Vagina (tissue), 2 donors: ENCODE data around the gene ARID1B. TPM values are rescaled to one million over a fixed set of nuclear protein-coding genes. Genes with fewer than 3 reads are reported as not detected.

Experiments
- DNase-seq, 2 donors: peaks; one replicate each; pipeline ENCODE4 v3.0.0-alpha.2; 2017; ENCODE audit errors: extremely low spot score in 2 of 2
- H3K27ac ChIP-seq: fragments of 200-600 bp; sonication (generic); one replicate; pipeline ENCODE4 v1.5.1; 2019
- H3K27me3 ChIP-seq: fragments of 200-600 bp; sonication (generic); one replicate; pipeline ENCODE4 v1.5.1; 2019
- H3K36me3 ChIP-seq, 2 donors: fragments of 200-600 bp; sonication (generic); one replicate each; pipeline ENCODE4 v1.5.1; 2017 to 2019
- H3K4me1 ChIP-seq: fragments of 200-600 bp; sonication (generic); one replicate; pipeline ENCODE4 v1.5.1; 2019
- H3K4me3 ChIP-seq, 2 donors: fragments of 200-600 bp; sonication (generic); 1 replicate in 1 of 2; 2 replicates in 1 of 2; pipeline ENCODE4 v1.5.1; 2016 to 2019
- H3K9me3 ChIP-seq: fragments of 200-600 bp; sonication (generic); one replicate; pipeline ENCODE4 v1.5.1; 2019
- CTCF ChIP-seq, 3 experiments: fragments of 450-650 bp in 2 of 3; fragments of 200-600 bp in 1 of 3; sonication (generic) in 1 of 3; IDR thresholded peaks; one replicate each; pipeline ENCODE4 v1.5.1; 2017 to 2019; ENCODE audit warnings: antibody characterized with exemption in 3 of 3, mild to moderate bottlenecking in 2 of 3, moderate library complexity in 2 of 3
- POLR2A ChIP-seq, 2 donors: fragments of 450-650 bp; IDR thresholded peaks; one replicate each; pipeline ENCODE4 v1.6.1; 2017; ENCODE audit warnings: antibody characterized with exemption in 2 of 2, mild to moderate bottlenecking in 2 of 2, moderate library complexity in 2 of 2
- POLR2AphosphoS5 ChIP-seq, 2 donors: sonication (generic); formaldehyde crosslinking; IDR thresholded peaks; one replicate each; pipeline ENCODE4 v1.9.0; 2017; ENCODE audit warnings: antibody characterized with exemption in 2 of 2, mild to moderate bottlenecking in 2 of 2, low read depth in 1 of 2; ENCODE audit not compliant: insufficient read depth in 1 of 2
- intact Hi-C: fragments of 100-400 bp; cut with DNase I; formaldehyde crosslinking; loops from one replicate; pipeline ENCODE4 v1.15.1; 2023
- total RNA-seq: library from RNA; depleted of rRNA; stranded (reverse); fragments of >200 nt; gene quantifications from one replicate; pipeline ENCODE4 v1.2.3, GENCODE V29; 2016

The ARID1B gene
- total RNA-seq, 1 donor from 2014 or later = 141 TPM

GRCh38 chr6:157203312-157203744, 426.1 kb downstream of the ARID1B start:
- Histone ChIP-seq H3K9me3 (no peaks in the 10 kb centered on the region), H3K36me3 (peaks cover 0 to 69% of the 10 kb centered on the region in 2 donors), H3K4me3 (no peak overlapping the region), H3K27ac (no peak overlapping the region), H3K27me3 (no peaks in the 10 kb centered on the region), H3K4me1 (peaks cover 9% of the 10 kb centered on the region)
- intact Hi-C loops = no loop called here
- no peak for TF ChIP-seq POLR2AphosphoS5 (IDR thresholded peaks at IDR 0.05; ENCODE audit: insufficient read depth in 1 of 2, low read depth in 1 of 2)
- TF ChIP-seq POLR2A (IDR thresholded peaks at IDR 0.05) = no peak
- TF ChIP-seq CTCF (IDR thresholded peaks at IDR 0.05) = no peak
- no peak for DNase-seq

- Histone ChIP-seq H3K9me3 (no peaks in the 10 kb centered on the region), H3K36me3 (peaks cover 2 to 69% of the 10 kb centered on the region in 2 donors), H3K27me3 (no peaks in the 10 kb centered on the region), H3K4me3 (no peak overlapping the region), H3K4me1 (peaks cover 5% of the 10 kb centered on the region), H3K27ac (no peak overlapping the region)
- no peak for DNase-seq
- TF ChIP-seq POLR2A (IDR thresholded peaks at IDR 0.05) = no peak
- no peak for TF ChIP-seq POLR2AphosphoS5 (IDR thresholded peaks at IDR 0.05; ENCODE audit: insufficient read depth in 1 of 2, low read depth in 1 of 2)
- TF ChIP-seq CTCF (IDR thresholded peaks at IDR 0.05) = no peak
- intact Hi-C loops = no loop called here
These were observed 426.6 kb downstream of the ARID1B start for GRCh38 chr6:157203764-157204163.

- no peaks in the 10 kb centered on the region for H3K9me3 ChIP-seq
- H3K4me3 ChIP-seq = no peak overlapping the region
- no peaks in the 10 kb centered on the region for H3K4me1 ChIP-seq
- DNase-seq = no peak
- intact Hi-C loops = no loop called here
- no peak overlapping the region for H3K27ac ChIP-seq
- no peaks in the 10 kb centered on the region for H3K27me3 ChIP-seq
- H3K36me3 ChIP-seq = peaks cover 2 to 60% of the 10 kb centered on the region in 2 donors
- no peak for TF ChIP-seq CTCF (IDR thresholded peaks at IDR 0.05)
- no peak for TF ChIP-seq POLR2A (IDR thresholded peaks at IDR 0.05)
- TF ChIP-seq POLR2AphosphoS5 (IDR thresholded peaks at IDR 0.05; ENCODE audit: insufficient read depth in 1 of 2, low read depth in 1 of 2) = no peak
These were observed 428.5 kb downstream of the ARID1B start for GRCh38 chr6:157205473-157206358.

- DNase-seq = no peak
- intact Hi-C loops = no loop called here
- no peak for TF ChIP-seq CTCF (IDR thresholded peaks at IDR 0.05)
- no peak for TF ChIP-seq POLR2AphosphoS5 (IDR thresholded peaks at IDR 0.05; ENCODE audit: insufficient read depth in 1 of 2, low read depth in 1 of 2)
- TF ChIP-seq POLR2A (IDR thresholded peaks at IDR 0.05) = no peak
- no peaks in the 10 kb centered on the region for H3K4me1 ChIP-seq
- no peaks in the 10 kb centered on the region for H3K27me3 ChIP-seq
- H3K4me3 ChIP-seq = no peak overlapping the region
- H3K9me3 ChIP-seq = no peaks in the 10 kb centered on the region
- H3K27ac ChIP-seq = no peak overlapping the region
- H3K36me3 ChIP-seq = peaks cover 2 to 53% of the 10 kb centered on the region in 2 donors
These were observed 429.2 kb downstream of the ARID1B start for GRCh38 chr6:157206359-157206815.
